ENCODE results near the gene SLC25A1.

Gene SLC25A1

DNA sequence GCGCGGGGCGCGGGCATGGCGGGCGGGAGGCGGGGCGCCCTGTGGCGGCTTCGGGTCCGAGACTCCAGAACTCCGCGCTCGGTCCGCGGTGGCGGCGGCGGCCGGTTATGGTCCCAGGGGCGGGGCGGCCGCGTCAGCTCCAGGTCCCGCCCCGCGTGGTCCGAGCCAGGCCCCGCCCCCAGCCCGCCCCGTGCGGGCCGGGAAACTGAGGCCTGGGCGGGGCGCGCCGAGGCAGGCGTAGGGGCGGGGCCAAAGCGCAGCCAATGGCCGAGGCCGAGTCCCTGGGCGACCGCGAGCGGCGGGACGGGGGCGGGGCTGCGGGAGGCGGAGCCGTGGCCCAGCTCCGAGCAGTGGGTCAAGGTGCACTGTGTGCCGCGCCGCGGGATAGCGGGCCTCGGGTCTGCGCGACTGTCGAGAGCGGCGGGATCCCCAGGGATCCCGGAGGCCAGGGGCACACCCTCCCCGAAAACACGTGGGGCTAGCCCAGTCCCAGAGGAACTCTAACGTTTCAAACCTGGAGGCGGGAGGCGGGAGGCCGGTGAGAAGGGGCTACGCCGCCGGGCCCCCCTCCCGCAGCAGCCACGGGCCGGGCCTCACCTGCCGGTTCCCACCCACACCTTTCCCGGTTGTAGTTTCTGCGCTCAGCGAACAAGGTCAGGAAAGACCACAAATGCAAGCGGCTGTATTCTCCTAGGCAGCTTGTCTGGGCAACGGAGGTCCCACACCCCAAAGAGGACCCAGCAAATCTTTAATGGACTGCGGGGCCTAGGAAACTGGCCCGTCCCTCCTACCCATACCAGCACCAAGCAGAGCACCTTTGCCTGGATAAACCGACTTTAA lies at the start of gene SLC25A1:
SLC25A1 (minus strand) TSS at position 80 of the 840 bp plus-strand sequence; CDS start at position 17, 63 bp downstream.
- peak; percentile 61 for DNase-seq

DNA sequence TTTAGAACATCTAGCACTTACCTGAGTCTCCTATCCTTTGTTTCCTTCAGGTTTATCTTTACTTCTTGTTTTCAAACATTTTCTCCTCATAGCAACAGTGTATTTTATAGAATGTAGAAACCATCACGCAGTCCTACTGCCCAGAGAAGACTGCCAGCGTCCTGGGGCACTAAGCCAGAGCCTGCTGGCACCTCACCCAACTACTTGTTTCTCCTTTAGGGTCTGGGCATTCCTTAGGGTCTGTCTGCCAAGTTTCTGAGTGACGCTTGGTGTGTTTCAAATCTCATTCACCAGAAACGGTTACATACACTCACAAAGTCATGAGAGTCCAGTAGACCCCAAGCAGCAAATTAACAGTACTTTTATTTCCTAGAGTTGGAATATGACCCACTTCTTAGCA lies 49.6 kb upstream of the SLC25A1 start:
- no peak for DNase-seq

- no peak for DNase-seq
Observed at GRCh38 chr22:19226428-19226827, 47.9 kb upstream of the SLC25A1 start.

GRCh38 chr22:19225560-19225959 lies 47.0 kb upstream of the SLC25A1 start:
- DNase-seq = no peak

DNA sequence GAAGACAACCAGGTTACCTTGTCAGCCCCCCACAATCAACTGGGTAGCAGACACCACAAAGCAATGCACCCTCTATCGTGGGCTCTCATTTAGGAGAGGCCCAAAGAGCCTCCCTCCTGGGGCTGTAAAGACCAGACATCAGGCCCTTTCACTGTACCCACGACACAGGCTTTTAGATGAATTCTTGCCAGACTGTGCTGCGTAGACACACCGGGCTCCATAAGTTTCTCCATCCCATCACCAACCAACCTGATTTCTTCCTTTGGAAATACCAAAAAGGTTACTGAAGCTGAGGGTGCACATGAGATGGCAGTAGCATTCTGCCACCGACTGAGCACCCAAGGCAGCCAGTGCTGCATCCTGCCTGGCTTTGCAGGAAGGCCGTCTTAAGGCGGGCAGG lies 46.4 kb upstream of the SLC25A1 start:
- no peak for DNase-seq

GRCh38 chr22:19224557-19224956 lies 46.0 kb upstream of the SLC25A1 start:
- DNase-seq = no peak

DNA sequence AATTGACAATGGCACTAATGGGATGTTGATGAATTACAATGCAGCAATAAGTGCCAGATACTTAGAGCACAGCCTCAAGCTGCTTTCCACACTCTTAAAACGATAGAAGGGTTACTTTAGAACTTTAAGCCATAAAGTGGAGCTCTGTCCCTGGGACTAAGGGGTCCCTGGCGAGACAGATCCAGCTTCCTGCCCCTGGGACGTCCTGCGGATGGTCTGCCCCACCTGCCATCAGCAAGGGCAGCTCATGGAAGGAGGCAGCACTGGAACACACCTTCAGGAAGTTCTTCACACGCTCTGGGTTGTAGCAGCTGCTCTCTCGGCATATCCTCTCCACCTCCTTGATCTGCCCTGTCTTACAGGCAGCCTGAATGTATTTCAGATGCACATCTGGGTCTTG lies 45.1 kb upstream of the SLC25A1 start:
- DNase-seq = no peak

GRCh38 chr22:19223110-19223509 lies 44.6 kb upstream of the SLC25A1 start:
- DNase-seq = no peak

GRCh38 chr22:19222242-19223005 lies 43.9 kb upstream of the SLC25A1 start:
- no peak for DNase-seq

GRCh38 chr22:19220867-19221266 lies 42.3 kb upstream of the SLC25A1 start:
- DNase-seq = no peak

DNA sequence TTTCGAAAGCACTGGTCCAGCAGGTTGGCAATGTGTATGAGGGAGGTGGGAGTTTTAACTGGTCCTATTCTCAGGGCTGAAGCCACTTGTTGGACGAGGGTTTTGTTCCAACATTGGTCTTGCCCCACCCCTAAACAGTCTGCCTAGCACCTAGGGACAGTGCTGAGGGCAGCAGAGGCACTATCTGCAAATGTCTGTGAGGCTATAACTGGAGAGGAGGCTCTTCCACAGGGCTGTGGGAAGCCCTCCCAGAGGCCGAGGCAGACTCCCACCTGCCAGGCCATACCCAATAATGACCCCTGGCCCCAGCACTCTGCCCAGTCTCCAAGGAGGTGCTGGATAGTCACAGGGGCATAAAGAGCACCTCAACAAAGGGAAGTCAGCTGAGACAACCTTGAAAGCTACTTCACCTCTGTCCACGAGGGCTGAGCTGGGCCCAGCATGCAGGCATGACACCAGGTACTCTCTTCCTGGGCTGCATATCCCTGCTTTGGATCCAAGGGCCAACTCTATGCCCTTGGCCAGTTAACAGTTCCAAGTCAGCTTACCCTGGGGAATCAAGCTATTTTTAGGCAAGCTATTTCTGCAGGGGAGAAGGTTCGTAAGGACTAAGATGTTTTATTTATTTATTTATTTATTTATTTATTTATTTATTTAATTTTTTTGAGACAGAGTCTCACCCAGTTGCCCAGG lies 40.2 kb upstream of the SLC25A1 start:
- DNase-seq = no peak

GRCh38 chr22:19216579-19216978 lies 38.0 kb upstream of the SLC25A1 start:
- no peak for DNase-seq

- no peak for DNase-seq
Observed at GRCh38 chr22:19215360-19215759, 36.8 kb upstream of the SLC25A1 start.

DNA sequence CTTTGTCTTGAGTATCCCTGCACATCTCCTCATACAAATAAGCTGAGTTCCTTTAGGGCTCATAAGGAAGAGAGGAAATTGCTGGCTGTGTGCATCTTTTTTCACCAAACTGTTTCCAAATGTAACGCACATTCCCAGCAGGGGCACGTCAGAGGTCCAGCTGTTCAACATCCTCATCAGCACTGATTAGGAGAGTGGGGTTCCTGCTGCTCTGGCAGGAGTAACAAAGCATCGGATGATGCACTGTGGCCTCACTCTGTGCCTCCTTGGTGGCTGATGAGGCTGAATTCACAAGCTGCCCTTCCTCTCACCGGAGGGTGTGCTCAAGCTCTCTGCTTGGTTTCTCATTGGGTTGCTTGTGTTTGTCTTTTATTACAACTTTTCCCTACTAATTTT lies 35.5 kb upstream of the SLC25A1 start:
- DNase-seq = no peak

DNA sequence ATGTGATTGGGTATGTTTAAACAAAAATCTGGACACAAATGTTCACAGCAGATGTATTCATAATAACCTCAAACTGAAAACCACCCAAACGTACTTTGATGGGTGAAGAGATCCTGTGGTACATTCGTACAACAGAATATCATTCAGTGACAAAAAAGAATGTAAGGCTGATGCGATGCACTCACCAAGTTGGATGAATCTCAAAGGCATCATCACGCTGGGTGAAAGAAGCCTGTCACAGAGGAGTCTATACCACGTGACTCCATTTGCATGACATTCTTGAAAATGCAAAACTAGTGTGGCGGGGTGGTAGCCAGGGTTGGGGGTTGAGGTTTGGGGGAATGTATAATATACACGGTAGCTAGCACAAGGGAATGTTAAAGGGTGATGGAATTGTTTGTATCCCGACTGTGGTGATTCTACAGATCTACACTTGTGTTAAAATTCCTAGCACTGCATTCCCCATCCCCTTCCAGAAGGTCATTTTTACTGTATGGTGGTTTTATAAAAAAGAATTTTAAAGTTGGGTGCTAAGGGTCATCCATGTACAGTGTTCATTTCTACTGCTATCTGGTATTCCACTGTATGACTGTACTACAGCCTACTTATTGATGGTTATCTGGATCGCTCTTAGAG lies 35.0 kb upstream of the SLC25A1 start:
- no peak for DNase-seq

- DNase-seq = no peak
Observed at GRCh38 chr22:19213001-19213400, 34.5 kb upstream of the SLC25A1 start.

GRCh38 chr22:19212302-19212870 lies 33.9 kb upstream of the SLC25A1 start:
- no peak for DNase-seq

GRCh38 chr22:19210188-19210587 lies 31.7 kb upstream of the SLC25A1 start:
- no peak for DNase-seq

DNA sequence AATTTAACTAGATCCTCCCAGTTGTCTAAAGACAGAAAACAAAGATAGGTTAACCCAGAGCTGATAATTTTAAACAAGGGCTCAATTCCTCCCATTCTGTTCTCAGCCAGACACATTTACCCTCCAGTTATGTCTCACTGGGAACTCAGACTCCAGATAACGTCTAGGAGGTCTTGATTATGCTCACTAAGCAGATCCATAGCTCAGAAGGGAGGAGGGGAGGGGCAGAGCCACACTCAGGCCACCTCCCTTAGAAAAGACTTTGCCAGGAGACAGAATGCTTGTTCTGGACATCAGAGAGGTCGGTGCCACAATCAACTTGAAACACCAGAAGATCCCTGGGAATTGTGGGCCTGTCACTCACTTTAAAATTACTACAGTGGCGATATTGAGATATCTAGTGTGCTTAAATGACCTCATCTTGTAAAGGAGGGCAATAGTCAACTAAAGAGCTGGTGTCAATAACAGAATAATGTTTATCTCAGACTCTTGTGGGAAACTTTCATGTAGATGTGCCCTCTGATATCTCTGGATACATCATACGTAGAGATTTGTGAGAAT lies 29.8 kb upstream of the SLC25A1 start:
- DNase-seq = no peak

DNA sequence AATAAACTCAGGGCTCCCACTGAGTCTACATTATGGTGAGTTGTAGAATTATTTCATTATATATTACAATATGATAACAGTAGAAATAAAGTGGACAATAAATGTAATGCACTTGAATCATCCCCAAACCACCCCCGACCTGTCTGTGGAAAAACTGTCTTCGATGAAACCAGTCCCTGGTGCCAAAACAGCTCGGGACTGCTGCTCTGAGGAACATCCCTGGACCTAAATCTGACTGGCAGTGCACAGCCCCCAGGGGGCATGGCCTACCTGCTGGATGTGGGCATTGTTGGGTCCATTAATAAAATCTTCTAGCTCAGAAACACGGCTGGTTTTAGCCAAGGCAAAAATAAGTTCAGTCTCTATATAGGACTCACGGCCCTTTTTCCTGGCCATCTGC lies 29.3 kb upstream of the SLC25A1 start:
- DNase-seq = no peak

DNA sequence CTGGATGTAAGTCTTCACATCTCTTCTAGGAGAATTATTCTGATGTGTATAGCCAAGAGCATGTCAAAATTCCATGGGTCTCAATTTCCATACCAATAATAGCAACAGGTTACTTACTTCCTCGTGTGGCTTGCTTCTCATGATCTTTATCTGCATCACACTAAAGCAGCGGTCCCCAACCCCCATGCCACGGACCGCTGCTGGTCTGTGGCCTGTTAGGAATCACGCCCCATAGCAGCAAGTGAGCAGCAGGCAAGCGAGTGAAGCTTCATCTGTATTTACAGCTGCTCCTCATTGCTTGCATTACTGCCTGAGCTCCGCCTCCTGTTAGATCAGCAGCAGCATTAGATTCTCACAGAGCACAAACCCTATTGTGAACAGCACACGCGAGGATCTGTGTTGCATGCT lies 28.9 kb upstream of the SLC25A1 start:
- no peak for DNase-seq

- no peak for DNase-seq
Observed at GRCh38 chr22:19206287-19206686, 27.8 kb upstream of the SLC25A1 start.
